ENCODE measurements around the gene PTBP1.

GRCh38 chr19:752652-753517, 44.4 kb upstream of the PTBP1 start:
- TF ChIP-seq CTCF (IDR thresholded peaks at IDR 0.05; ENCODE audit: low read depth, low read length) (no peak), POLR2A (IDR thresholded peaks at IDR 0.05; ENCODE audit: extremely low read depth, insufficient read length) (no peak), MAX (IDR thresholded peaks at IDR 0.05; ENCODE audit: low read depth, low read length) (peak; percentile 18; the same call in 1 of the 2 replicates), MYC (IDR thresholded peaks at IDR 0.05; ENCODE audit: low read depth, low read length) (0 out of 2 replicates have a peak, but pooled peaks have one; percentile 26)
